Natural killer cell (primary cell): Measurements from ENCODE around the gene RHCG. TPM values are rescaled to one million over a fixed set of nuclear protein-coding genes. Genes with fewer than 3 reads are reported as not detected.

ENCODE experiments used
- ATAC-seq, 3 donors: fragments of 150-1000 bp in 2 of 3; fragments of 200-7000 bp in 1 of 3; cut with Tn5 transposase; 1 replicate in 1 of 3; 2 replicates in 2 of 3; pipeline ENCODE4 v1.10.0; 2021; ENCODE audit warnings: mild to moderate bottlenecking in 2 of 3, moderate library complexity in 2 of 3
- DNase-seq, 2 donors: peaks; one replicate each; pipeline versions ENCODE4 v3.0.0 to v3.0.0-alpha.2; 2013 to 2021; ENCODE audit warnings: mixed read lengths in 1 of 2
- H3K27ac ChIP-seq: one replicate; pipeline ENCODE4 v1.5.1; 2013; ENCODE audit warnings: mild to moderate bottlenecking, low read length
- H3K27me3 ChIP-seq: one replicate; pipeline ENCODE4 v1.6.1; 2013; ENCODE audit warnings: low read length; ENCODE audit not compliant: control insufficient read depth, insufficient read depth
- H3K36me3 ChIP-seq: one replicate; pipeline ENCODE4 v1.6.1; 2013; ENCODE audit warnings: low read length; ENCODE audit not compliant: control insufficient read depth, insufficient read depth
- H3K4me1 ChIP-seq: one replicate; pipeline ENCODE4 v1.6.1; 2013; ENCODE audit warnings: low read length; ENCODE audit not compliant: control insufficient read depth, insufficient read depth
- H3K4me3 ChIP-seq: one replicate; pipeline ENCODE4 v1.5.1; 2013; ENCODE audit warnings: low read length
- H3K9me3 ChIP-seq: one replicate; pipeline ENCODE4 v1.6.1; 2013; ENCODE audit warnings: low read length; ENCODE audit not compliant: control insufficient read depth, insufficient read depth
- H3K27ac Mint-ChIP-seq, 2 donors: one replicate each; pipeline ENCODE4 v1.8.0; 2022; ENCODE audit warnings: mild to moderate bottlenecking in 2 of 2, mixed read lengths in 2 of 2, moderate library complexity in 1 of 2
- H3K27me3 Mint-ChIP-seq, 2 donors: one replicate each; pipeline ENCODE4 v1.8.0; 2022; ENCODE audit warnings: low read depth in 2 of 2, mixed read lengths in 2 of 2
- H3K36me3 Mint-ChIP-seq: one replicate; pipeline ENCODE4 v1.8.0; 2022; ENCODE audit warnings: mixed read lengths
- H3K4me1 Mint-ChIP-seq, 2 donors: one replicate each; pipeline ENCODE4 v1.8.0; 2022; ENCODE audit warnings: mixed read lengths in 2 of 2
- H3K4me3 Mint-ChIP-seq: one replicate; pipeline ENCODE4 v1.8.0; 2022; ENCODE audit warnings: mild to moderate bottlenecking, moderate library complexity, mixed read lengths
- H3K9me3 Mint-ChIP-seq, 2 donors: one replicate each; pipeline ENCODE4 v1.8.0; 2022; ENCODE audit warnings: mixed read lengths in 2 of 2
- CTCF ChIP-seq: fragments of 200-600 bp; IDR thresholded peaks from one replicate; pipeline ENCODE4 v1.8.0; 2022; ENCODE audit warnings: antibody characterized with exemption
- WGBS: methylation state at CpG from one replicate; pipeline ENCODE4 v1.1.7; 2013; ENCODE audit warnings: missing lambda C conversion rate; ENCODE audit not compliant: insufficient coverage; 5-methylcytosine and 5-hydroxymethylcytosine counted together
- intact Hi-C: fragments of 100-400 bp; cut with micrococcal nuclease; formaldehyde crosslinking; loops from one replicate; pipeline ENCODE4 v1.14.2; 2022
- total RNA-seq, 4 donors: library from RNA; stranded (reverse); fragments of 120-200 nt in 1 of 4; gene quantifications; one replicate each; pipeline versions ENCODE4 v1.2.3 to v1.2.4, GENCODE V29; 2013 to 2022

RHCG gene
- total RNA-seq, 3 donors from 2014 or later (not counting 1 experiment from before 2014, with no cell fraction given): not detected

DNA sequence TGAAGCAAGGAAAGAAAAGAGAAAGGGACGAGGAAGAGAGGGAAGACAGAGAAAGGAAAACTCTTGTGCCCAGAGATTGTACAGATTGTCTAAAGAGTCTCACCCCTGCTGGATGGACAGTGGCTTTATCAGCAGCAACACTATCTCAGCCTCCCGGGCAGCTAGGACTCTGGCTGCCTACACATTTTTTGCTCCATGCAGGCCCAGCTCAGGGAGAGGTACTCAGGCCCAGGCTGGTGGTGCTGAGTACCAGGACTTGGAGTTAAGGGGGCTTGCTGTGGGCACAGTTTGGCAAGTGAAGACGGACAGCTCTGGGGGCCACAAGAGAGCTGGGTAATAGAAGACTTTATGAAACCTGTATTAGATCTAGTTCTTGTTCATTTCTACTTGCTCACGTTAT, 19.1 kb upstream of the RHCG start:
- Mint-ChIP-seq H3K36me3 (no peaks in the 10 kb centered on the region), H3K4me1 (no peaks in the 10 kb centered on the region), H3K27ac (no peak overlapping the region), H3K27me3 (peaks cover 23 to 35% of the 10 kb centered on the region in 2 donors), H3K9me3 (no peaks in the 10 kb centered on the region), H3K4me3 (no peak overlapping the region)
- intact Hi-C loops: no loop called here
- Histone ChIP-seq H3K36me3 (no peaks in the 10 kb centered on the region), H3K9me3 (no peaks in the 10 kb centered on the region), H3K27ac (no peak overlapping the region), H3K27me3 (no peaks in the 10 kb centered on the region), H3K4me1 (no peaks in the 10 kb centered on the region), H3K4me3 (no peak overlapping the region)
- WGBS: 84% methylated on average over 4 of the region's 4 CpGs
- no peak for TF ChIP-seq CTCF
- DNase-seq (no peak), ATAC-seq (no peak)

DNA sequence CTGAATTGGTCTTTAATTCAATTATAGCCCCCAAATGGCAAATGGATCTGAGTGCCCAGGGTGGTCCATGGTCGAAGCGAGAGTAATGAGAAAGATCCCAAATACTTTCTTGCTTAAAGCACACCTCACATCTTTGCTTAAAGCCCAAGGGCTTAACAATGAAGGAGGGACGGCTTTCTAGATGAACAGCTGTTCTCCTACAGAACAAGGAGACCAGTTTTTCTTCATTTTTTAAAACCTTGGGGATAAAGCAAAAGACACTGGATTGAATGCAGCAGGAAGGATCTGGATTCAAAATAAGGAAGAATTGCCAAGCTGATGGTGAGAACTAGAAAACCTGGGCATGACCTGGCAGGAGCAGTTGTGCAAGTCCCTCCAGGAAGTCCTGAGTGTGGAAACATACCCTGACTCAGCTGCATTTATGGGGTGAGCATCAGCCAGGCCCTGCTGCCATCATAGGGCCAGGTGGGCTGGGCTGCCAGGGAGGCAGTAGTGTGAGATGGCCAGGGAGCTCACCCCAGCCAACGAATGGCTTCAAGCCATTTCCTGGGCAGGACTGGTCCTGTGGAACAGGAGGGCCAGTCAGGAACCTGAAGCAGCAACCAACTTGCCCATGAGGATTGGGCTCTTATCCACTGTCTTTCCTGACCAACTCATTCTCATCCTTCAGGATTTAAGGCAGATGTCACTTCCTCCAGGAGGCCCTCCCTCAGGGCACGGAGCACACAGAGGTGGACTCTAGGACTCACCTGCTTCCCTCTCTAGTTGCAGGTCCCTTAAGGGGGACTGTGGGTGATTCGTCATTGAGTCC, 18.4 kb upstream of the RHCG start:
- Mint-ChIP-seq H3K4me3 (no peak overlapping the region), H3K36me3 (no peaks in the 10 kb centered on the region), H3K27me3 (peaks cover 28 to 42% of the 10 kb centered on the region in 2 donors), H3K27ac (no peak overlapping the region), H3K9me3 (no peaks in the 10 kb centered on the region), H3K4me1 (no peaks in the 10 kb centered on the region)
- no peak for DNase-seq
- Histone ChIP-seq H3K9me3 (no peaks in the 10 kb centered on the region), H3K4me1 (no peaks in the 10 kb centered on the region), H3K27me3 (no peaks in the 10 kb centered on the region), H3K4me3 (no peak overlapping the region), H3K36me3 (no peaks in the 10 kb centered on the region), H3K27ac (no peak overlapping the region)
- ATAC-seq: no peak
- WGBS: 80% methylated on average over 6 of the region's 6 CpGs
- no peak for TF ChIP-seq CTCF
- intact Hi-C loops: no loop called here

DNA sequence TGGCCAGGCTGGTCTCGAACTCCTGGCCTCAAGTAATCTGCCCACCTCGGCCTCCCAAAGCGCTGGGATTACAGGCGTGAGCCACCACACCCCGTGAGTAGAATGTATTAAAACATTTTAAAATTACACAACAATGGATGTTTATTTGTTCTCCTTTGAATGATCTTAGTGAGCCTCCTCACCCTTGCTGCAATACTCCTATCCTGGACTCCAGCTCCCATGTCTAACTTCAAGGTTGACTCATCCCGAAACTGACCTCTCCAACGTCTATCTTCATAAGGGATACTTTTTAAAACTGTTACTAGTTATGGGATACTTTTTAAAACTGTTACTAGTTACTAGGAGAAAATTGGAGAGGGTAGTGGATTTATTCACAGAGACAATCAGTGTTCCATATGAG, 17.8 kb upstream of the RHCG start:
- no peak overlapping the region for H3K27ac ChIP-seq

More for the DNA sequence above, 17.8 kb upstream of the RHCG start:
- H3K4me1 ChIP-seq: no peaks in the 10 kb centered on the region
- 87% methylated on average over 4 of the region's 7 CpGs for WGBS
- peaks cover 28 to 43% of the 10 kb centered on the region in 2 donors for H3K27me3 Mint-ChIP-seq
- no peak for DNase-seq
- no peak overlapping the region for H3K27ac Mint-ChIP-seq
- no peaks in the 10 kb centered on the region for H3K36me3 ChIP-seq
- H3K27me3 ChIP-seq: no peaks in the 10 kb centered on the region
- no peaks in the 10 kb centered on the region for H3K36me3 Mint-ChIP-seq
- H3K4me3 Mint-ChIP-seq: no peak overlapping the region
- no peaks in the 10 kb centered on the region for H3K9me3 Mint-ChIP-seq
- no peak for TF ChIP-seq CTCF
- H3K4me3 ChIP-seq: no peak overlapping the region
- ATAC-seq: no peak
- no peaks in the 10 kb centered on the region for H3K4me1 Mint-ChIP-seq
- intact Hi-C loops: no loop called here
- H3K9me3 ChIP-seq: no peaks in the 10 kb centered on the region
